ENCODE results near the gene ALOX5. TPM values are rescaled to one million over a fixed set of nuclear protein-coding genes. Genes with fewer than 3 reads are reported as not detected.

ALOX5 gene
- total RNA-seq, 1 experiment from 2014 or later: 66.5 TPM

DNA sequence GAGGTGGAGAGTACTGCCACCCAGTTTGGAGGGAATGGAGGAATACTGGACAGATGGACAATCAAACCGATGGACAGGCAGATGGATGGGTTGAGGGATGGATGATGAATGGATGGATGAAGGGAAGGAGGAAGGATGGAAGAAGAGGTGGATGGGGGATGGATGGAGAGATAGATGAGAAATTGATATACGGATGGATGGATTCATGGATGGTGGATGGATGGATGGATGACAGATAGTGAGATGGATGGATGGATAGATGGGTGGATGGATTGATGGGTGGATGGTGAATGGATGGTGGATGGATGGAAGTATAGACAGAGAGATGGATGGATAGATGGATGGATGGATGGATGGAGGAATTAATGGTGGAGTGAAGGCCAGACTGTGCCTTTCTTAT, 42.6 kb downstream of the ALOX5 start:
- BruUV-seq (replicated peaks): no TSS peak
- Histone ChIP-seq H3K79me2 (ENCODE audit: low read depth) (no peaks in the 10 kb centered on the region), H3K9me3 (ENCODE audit: insufficient read depth, low read depth) (no peaks in the 10 kb centered on the region), H3K27me3 (ENCODE audit: insufficient read depth, low read depth) (no peaks in the 10 kb centered on the region), H3F3A (ENCODE audit: insufficient read depth, low read depth) (no peaks in the 10 kb centered on the region), H2AFZ (no peak overlapping the region), H3K27ac (no peak overlapping the region), H3K36me3 (ENCODE audit: low read depth) (peaks cover 13% of the 10 kb centered on the region), H3K4me2 (no peak overlapping the region), H3K4me1 (replicated peaks; ENCODE audit: insufficient read depth) (no peaks in the 10 kb centered on the region), H3K9me2 (ENCODE audit: insufficient read depth) (no peaks in the 10 kb centered on the region), H3K4me3 (no peak overlapping the region), H4K20me1 (ENCODE audit: insufficient read depth) (no peaks in the 10 kb centered on the region)
- no peak for DNase-seq
- TF ChIP-seq EZH2 (IDR thresholded peaks at IDR 0.05; ENCODE audit: low read depth): no peak
- TF ChIP-seq, protein P1, sequence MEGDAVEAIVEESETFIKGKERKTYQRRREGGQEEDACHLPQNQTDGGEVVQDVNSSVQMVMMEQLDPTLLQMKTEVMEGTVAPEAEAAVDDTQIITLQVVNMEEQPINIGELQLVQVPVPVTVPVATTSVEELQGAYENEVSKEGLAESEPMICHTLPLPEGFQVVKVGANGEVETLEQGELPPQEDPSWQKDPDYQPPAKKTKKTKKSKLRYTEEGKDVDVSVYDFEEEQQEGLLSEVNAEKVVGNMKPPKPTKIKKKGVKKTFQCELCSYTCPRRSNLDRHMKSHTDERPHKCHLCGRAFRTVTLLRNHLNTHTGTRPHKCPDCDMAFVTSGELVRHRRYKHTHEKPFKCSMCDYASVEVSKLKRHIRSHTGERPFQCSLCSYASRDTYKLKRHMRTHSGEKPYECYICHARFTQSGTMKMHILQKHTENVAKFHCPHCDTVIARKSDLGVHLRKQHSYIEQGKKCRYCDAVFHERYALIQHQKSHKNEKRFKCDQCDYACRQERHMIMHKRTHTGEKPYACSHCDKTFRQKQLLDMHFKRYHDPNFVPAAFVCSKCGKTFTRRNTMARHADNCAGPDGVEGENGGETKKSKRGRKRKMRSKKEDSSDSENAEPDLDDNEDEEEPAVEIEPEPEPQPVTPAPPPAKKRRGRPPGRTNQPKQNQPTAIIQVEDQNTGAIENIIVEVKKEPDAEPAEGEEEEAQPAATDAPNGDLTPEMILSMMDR (conservative IDR thresholded peaks at IDR 0.05): no peak
- ChIA-PET POLR2A (ENCODE audit: unreplicated experiment) (no interaction called here), CTCF (no interaction called here)
- intact Hi-C loops (cut with micrococcal nuclease; ENCODE audit: unreplicated experiment): no loop called here

DNA sequence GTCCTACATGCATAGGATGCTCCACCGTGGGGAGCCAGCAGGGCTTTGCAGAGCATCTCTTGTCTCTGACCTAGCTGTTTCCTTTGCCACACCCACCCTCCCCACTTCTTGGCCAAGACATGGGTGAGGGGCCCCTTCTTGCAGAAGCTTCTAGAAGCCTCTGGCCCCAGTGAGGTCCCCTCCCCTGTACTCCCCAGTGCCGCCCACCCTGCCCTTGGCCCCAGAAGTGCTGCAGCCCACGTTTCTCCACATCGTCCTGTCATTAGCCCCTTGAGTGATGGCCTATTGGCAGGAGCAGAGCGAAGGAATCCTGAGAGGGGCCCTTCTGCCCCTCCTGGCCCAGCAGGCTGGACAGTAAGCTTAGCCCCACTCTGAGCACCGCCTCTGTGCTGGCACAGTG, 43.7 kb downstream of the ALOX5 start:
- no peaks in the 10 kb centered on the region for H3K79me2 ChIP-seq (ENCODE audit: low read depth)

DNA sequence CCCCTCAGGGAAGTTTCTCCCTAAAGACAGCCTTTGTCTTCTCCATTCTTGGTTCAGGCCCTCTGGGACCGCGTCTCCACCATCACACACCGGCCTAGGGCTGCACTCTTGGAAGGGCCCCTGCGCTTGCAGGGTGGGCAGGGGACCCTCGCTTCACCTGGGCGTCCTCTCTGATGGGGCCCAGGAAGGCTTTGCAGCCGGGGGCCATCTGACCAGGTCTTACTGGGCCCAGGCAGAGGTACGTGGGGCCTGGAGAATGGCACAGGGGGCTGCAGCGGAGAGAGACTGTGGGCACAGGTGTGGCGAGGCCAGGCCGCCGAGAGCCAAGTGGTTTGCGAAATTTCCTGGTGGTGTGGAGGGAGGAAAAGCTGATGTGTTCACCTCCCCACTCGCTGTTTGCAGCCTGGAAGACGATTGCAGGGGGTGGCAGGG, 44.4 kb downstream of the ALOX5 start:
- Histone ChIP-seq H3K27ac (no peak overlapping the region), H3F3A (ENCODE audit: insufficient read depth, low read depth) (no peaks in the 10 kb centered on the region), H3K4me1 (replicated peaks; ENCODE audit: insufficient read depth) (no peaks in the 10 kb centered on the region), H3K9me3 (ENCODE audit: insufficient read depth, low read depth) (no peaks in the 10 kb centered on the region), H4K20me1 (ENCODE audit: insufficient read depth) (no peaks in the 10 kb centered on the region), H3K79me2 (ENCODE audit: low read depth) (no peaks in the 10 kb centered on the region), H2AFZ (no peak overlapping the region), H3K4me3 (no peak overlapping the region), H3K27me3 (ENCODE audit: insufficient read depth, low read depth) (no peaks in the 10 kb centered on the region), H3K9me2 (ENCODE audit: insufficient read depth) (no peaks in the 10 kb centered on the region), H3K36me3 (ENCODE audit: low read depth) (no peaks in the 10 kb centered on the region), H3K4me2 (no peak overlapping the region)
- ChIA-PET CTCF (no interaction called here), POLR2A (ENCODE audit: unreplicated experiment) (no interaction called here)
- no TSS peak for BruUV-seq (replicated peaks)
- TF ChIP-seq EZH2 (IDR thresholded peaks at IDR 0.05; ENCODE audit: low read depth): no peak
- TF ChIP-seq, protein P1 (conservative IDR thresholded peaks at IDR 0.05): no peak
- intact Hi-C loops (cut with micrococcal nuclease; ENCODE audit: unreplicated experiment): no loop called here
- no peak for DNase-seq

More for the DNA sequence above, 43.7 kb downstream of the ALOX5 start:
- no peaks in the 10 kb centered on the region for H3K4me1 ChIP-seq (replicated peaks; ENCODE audit: insufficient read depth)
- POLR2A ChIA-PET (ENCODE audit: unreplicated experiment): no interaction called here
- H3K36me3 ChIP-seq (ENCODE audit: low read depth): peaks cover 1% of the 10 kb centered on the region; the same call in 1 of the 2 replicates
- CTCF ChIA-PET: no interaction called here
- no peak overlapping the region for H3K4me2 ChIP-seq
- intact Hi-C loops (cut with micrococcal nuclease; ENCODE audit: unreplicated experiment): no loop called here
- H3K27ac ChIP-seq: no peak overlapping the region
- TF ChIP-seq, protein P1 (conservative IDR thresholded peaks at IDR 0.05): no peak
- TF ChIP-seq EZH2 (IDR thresholded peaks at IDR 0.05; ENCODE audit: low read depth): no peak
- no peaks in the 10 kb centered on the region for H3F3A ChIP-seq (ENCODE audit: insufficient read depth, low read depth)
- no peak overlapping the region for H3K4me3 ChIP-seq
- no peaks in the 10 kb centered on the region for H3K9me3 ChIP-seq (ENCODE audit: insufficient read depth, low read depth)
- H4K20me1 ChIP-seq (ENCODE audit: insufficient read depth): no peaks in the 10 kb centered on the region
- H3K27me3 ChIP-seq (ENCODE audit: insufficient read depth, low read depth): no peaks in the 10 kb centered on the region
- DNase-seq: no peak
- no peaks in the 10 kb centered on the region for H3K9me2 ChIP-seq (ENCODE audit: insufficient read depth)
- no peak overlapping the region for H2AFZ ChIP-seq
- BruUV-seq (replicated peaks): no TSS peak
